Measurements from ENCODE around the gene DNER.

DNA sequence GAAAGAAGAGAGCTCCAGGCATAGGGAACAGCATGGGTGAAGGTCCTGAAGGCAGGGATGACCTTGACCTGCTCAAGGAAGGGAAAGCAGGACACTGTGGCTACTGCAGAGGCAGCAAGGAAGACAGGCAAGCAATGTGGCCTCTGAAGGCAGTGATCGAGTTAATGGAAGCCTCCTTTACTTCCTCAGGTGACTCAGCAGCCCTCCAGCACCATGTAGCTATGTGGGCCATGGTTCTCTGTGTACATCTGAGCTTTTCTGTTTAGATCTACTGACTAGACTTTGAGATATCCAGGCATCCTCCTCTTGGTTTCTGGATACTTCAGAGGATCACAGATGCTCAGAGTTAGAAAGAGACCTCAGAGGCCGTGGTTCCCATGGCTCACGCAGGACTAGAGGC is 336.0 kb downstream of the DNER start:
- no peak for TF ChIP-seq POLR2AphosphoS5 (IDR thresholded peaks at IDR 0.05; ENCODE audit: low read depth)
- TF ChIP-seq, protein P1, sequence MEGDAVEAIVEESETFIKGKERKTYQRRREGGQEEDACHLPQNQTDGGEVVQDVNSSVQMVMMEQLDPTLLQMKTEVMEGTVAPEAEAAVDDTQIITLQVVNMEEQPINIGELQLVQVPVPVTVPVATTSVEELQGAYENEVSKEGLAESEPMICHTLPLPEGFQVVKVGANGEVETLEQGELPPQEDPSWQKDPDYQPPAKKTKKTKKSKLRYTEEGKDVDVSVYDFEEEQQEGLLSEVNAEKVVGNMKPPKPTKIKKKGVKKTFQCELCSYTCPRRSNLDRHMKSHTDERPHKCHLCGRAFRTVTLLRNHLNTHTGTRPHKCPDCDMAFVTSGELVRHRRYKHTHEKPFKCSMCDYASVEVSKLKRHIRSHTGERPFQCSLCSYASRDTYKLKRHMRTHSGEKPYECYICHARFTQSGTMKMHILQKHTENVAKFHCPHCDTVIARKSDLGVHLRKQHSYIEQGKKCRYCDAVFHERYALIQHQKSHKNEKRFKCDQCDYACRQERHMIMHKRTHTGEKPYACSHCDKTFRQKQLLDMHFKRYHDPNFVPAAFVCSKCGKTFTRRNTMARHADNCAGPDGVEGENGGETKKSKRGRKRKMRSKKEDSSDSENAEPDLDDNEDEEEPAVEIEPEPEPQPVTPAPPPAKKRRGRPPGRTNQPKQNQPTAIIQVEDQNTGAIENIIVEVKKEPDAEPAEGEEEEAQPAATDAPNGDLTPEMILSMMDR (conservative IDR thresholded peaks at IDR 0.05; ENCODE audit: low read depth in 2 of 2), result no peak
- TF ChIP-seq EZH2 (IDR thresholded peaks at IDR 0.05; ENCODE audit: low read depth, unreplicated experiment), result no peak
- TF ChIP-seq, protein P2, sequence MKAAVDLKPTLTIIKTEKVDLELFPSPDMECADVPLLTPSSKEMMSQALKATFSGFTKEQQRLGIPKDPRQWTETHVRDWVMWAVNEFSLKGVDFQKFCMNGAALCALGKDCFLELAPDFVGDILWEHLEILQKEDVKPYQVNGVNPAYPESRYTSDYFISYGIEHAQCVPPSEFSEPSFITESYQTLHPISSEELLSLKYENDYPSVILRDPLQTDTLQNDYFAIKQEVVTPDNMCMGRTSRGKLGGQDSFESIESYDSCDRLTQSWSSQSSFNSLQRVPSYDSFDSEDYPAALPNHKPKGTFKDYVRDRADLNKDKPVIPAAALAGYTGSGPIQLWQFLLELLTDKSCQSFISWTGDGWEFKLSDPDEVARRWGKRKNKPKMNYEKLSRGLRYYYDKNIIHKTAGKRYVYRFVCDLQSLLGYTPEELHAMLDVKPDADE (IDR thresholded peaks at IDR 0.05), result no peak
- TF ChIP-seq JUNB (IDR thresholded peaks at IDR 0.05; ENCODE audit: unreplicated experiment), result no peak
- TF ChIP-seq, protein P3, sequence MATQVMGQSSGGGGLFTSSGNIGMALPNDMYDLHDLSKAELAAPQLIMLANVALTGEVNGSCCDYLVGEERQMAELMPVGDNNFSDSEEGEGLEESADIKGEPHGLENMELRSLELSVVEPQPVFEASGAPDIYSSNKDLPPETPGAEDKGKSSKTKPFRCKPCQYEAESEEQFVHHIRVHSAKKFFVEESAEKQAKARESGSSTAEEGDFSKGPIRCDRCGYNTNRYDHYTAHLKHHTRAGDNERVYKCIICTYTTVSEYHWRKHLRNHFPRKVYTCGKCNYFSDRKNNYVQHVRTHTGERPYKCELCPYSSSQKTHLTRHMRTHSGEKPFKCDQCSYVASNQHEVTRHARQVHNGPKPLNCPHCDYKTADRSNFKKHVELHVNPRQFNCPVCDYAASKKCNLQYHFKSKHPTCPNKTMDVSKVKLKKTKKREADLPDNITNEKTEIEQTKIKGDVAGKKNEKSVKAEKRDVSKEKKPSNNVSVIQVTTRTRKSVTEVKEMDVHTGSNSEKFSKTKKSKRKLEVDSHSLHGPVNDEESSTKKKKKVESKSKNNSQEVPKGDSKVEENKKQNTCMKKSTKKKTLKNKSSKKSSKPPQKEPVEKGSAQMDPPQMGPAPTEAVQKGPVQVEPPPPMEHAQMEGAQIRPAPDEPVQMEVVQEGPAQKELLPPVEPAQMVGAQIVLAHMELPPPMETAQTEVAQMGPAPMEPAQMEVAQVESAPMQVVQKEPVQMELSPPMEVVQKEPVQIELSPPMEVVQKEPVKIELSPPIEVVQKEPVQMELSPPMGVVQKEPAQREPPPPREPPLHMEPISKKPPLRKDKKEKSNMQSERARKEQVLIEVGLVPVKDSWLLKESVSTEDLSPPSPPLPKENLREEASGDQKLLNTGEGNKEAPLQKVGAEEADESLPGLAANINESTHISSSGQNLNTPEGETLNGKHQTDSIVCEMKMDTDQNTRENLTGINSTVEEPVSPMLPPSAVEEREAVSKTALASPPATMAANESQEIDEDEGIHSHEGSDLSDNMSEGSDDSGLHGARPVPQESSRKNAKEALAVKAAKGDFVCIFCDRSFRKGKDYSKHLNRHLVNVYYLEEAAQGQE (IDR thresholded peaks at IDR 0.05; ENCODE audit: unreplicated experiment), result no peak
- no peak for TF ChIP-seq NANOG (IDR thresholded peaks at IDR 0.05; ENCODE audit: borderline replicate concordance)

All from GM23338 (cell line).